HEK293 (cell line): ENCODE results near the gene KPNA3.

ENCODE experiments used
- CTCF ChIP-seq: fragments of 450-650 bp; formaldehyde crosslinking; IDR thresholded peaks from 2 replicates; pipeline ENCODE4 v1.5.1; 2016; ENCODE audit warnings: missing biosample characterization, missing genetic modification characterization
- ZNF510 ChIP-seq: fragments of 450-650 bp; formaldehyde crosslinking; IDR thresholded peaks from 2 replicates; pipeline ENCODE4 v1.5.1; 2018; ENCODE audit warnings: mild to moderate bottlenecking, missing genetic modification characterization, missing biosample characterization; ENCODE audit not compliant: insufficient replicate concordance
- ZNF626 ChIP-seq: fragments of 450-650 bp; sonication (Bioruptor Pico); formaldehyde crosslinking; IDR thresholded peaks from 2 replicates; pipeline ENCODE4 v1.5.1; 2018; ENCODE audit warnings: missing biosample characterization, missing genetic modification characterization, inconsistent platforms
- ZNF76 ChIP-seq: fragments of 450-650 bp; formaldehyde crosslinking; IDR thresholded peaks from 2 replicates; pipeline ENCODE4; 2016; ENCODE audit warnings: low read depth, missing biosample characterization, missing genetic modification characterization, borderline replicate concordance
- TF ChIP-seq, protein P1 (sequence below): fragments of 450-650 bp; formaldehyde crosslinking; IDR thresholded peaks from 2 replicates; pipeline ENCODE4 v1.5.1; 2016; ENCODE audit warnings: missing biosample characterization, missing genetic modification characterization
- TF ChIP-seq, protein P2 (sequence below): fragments of 450-650 bp; formaldehyde crosslinking; IDR thresholded peaks from 2 replicates; pipeline ENCODE4 v1.5.1; 2016; ENCODE audit warnings: missing biosample characterization, missing genetic modification characterization
- TF ChIP-seq, protein P3 (sequence below): fragments of 450-650 bp; formaldehyde crosslinking; IDR thresholded peaks from 2 replicates; pipeline ENCODE4 v1.5.1; 2017; ENCODE audit warnings: missing biosample characterization, missing genetic modification characterization

DNA sequence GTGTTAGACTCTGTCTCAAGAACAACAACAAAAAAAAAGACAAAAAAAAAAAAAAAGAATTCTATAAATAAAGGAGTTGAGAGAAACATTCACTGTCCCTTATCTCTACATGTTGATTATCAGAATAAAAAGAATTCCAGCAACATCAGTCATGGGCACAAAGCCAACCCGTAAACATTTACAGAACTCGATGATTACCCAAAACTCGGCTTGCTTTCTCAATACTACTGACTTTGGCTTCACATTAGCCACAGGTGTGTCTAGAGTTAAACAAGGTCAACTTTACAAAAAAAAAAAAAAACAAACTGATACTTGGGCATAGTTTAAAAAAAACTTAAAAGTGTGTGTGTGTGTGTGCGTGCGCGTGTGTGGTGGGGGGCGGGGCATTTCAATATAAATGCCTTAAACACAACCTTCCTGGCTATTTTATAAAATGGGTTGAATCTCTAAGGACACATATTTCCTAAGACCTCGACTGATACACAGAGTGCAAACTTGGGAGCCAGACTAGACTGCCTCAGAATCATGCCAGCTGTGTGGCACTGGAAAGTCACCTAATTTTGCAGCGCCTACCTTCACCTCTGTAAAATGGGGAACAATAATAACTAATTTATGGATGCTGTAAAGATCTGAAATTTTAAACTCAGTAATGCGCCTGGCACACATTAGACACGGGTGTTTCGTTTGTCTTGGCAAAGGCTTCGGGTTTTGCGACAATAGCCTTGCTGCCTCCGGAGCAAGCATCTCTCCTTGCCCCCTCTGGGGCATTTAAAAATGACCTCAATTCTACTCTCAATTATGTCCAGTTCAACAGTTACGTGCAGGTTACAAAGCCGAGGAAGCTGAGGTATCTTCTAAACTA, 102.1 kb downstream of the KPNA3 start:
- TF ChIP-seq CTCF (tag by site-specific recombination) (no peak), ZNF626 (tag by site-specific recombination) (no peak), ZNF76 (tag by site-specific recombination) (no peak), ZNF510 (tag by site-specific recombination) (no peak)
- TF ChIP-seq, protein P1, sequence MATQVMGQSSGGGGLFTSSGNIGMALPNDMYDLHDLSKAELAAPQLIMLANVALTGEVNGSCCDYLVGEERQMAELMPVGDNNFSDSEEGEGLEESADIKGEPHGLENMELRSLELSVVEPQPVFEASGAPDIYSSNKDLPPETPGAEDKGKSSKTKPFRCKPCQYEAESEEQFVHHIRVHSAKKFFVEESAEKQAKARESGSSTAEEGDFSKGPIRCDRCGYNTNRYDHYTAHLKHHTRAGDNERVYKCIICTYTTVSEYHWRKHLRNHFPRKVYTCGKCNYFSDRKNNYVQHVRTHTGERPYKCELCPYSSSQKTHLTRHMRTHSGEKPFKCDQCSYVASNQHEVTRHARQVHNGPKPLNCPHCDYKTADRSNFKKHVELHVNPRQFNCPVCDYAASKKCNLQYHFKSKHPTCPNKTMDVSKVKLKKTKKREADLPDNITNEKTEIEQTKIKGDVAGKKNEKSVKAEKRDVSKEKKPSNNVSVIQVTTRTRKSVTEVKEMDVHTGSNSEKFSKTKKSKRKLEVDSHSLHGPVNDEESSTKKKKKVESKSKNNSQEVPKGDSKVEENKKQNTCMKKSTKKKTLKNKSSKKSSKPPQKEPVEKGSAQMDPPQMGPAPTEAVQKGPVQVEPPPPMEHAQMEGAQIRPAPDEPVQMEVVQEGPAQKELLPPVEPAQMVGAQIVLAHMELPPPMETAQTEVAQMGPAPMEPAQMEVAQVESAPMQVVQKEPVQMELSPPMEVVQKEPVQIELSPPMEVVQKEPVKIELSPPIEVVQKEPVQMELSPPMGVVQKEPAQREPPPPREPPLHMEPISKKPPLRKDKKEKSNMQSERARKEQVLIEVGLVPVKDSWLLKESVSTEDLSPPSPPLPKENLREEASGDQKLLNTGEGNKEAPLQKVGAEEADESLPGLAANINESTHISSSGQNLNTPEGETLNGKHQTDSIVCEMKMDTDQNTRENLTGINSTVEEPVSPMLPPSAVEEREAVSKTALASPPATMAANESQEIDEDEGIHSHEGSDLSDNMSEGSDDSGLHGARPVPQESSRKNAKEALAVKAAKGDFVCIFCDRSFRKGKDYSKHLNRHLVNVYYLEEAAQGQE (tag by site-specific recombination), result no peak
- TF ChIP-seq, protein P2, sequence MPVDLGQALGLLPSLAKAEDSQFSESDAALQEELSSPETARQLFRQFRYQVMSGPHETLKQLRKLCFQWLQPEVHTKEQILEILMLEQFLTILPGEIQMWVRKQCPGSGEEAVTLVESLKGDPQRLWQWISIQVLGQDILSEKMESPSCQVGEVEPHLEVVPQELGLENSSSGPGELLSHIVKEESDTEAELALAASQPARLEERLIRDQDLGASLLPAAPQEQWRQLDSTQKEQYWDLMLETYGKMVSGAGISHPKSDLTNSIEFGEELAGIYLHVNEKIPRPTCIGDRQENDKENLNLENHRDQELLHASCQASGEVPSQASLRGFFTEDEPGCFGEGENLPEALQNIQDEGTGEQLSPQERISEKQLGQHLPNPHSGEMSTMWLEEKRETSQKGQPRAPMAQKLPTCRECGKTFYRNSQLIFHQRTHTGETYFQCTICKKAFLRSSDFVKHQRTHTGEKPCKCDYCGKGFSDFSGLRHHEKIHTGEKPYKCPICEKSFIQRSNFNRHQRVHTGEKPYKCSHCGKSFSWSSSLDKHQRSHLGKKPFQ (tag by site-specific recombination), result no peak
- TF ChIP-seq, protein P3, sequence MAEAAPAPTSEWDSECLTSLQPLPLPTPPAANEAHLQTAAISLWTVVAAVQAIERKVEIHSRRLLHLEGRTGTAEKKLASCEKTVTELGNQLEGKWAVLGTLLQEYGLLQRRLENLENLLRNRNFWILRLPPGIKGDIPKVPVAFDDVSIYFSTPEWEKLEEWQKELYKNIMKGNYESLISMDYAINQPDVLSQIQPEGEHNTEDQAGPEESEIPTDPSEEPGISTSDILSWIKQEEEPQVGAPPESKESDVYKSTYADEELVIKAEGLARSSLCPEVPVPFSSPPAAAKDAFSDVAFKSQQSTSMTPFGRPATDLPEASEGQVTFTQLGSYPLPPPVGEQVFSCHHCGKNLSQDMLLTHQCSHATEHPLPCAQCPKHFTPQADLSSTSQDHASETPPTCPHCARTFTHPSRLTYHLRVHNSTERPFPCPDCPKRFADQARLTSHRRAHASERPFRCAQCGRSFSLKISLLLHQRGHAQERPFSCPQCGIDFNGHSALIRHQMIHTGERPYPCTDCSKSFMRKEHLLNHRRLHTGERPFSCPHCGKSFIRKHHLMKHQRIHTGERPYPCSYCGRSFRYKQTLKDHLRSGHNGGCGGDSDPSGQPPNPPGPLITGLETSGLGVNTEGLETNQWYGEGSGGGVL (tag by site-specific recombination), result no peak
